Central memory CD8-positive, alpha-beta T cell (primary cell): Measurements from ENCODE around the gene SLC9B1.
"Not testable (repeated sequence)": the region's sequence is repeated elsewhere in the genome, so short reads cannot be mapped to it uniquely, and the experiment has no call there.

ENCODE experiments used
- ATAC-seq: fragments of 150-1000 bp; cut with Tn5 transposase; replicated peaks from 2 replicates; pipeline ENCODE4 v1.10.0; 2022; ENCODE audit warnings: mild to moderate bottlenecking, moderate FRiP score, moderate number of reproducible peaks; ENCODE audit not compliant: poor library complexity, severe bottlenecking; ENCODE audit errors: extremely low read depth
- DNase-seq, 2 donors: peaks; one replicate each; pipeline ENCODE4 v3.0.0; 2021; ENCODE audit warnings: low spot score in 2 of 2
- H3K27ac Mint-ChIP-seq: one replicate; pipeline ENCODE4 v1.8.0; 2022; ENCODE audit warnings: low read depth, mild to moderate bottlenecking, moderate library complexity, mixed read lengths
- H3K27me3 Mint-ChIP-seq: one replicate; pipeline ENCODE4 v1.8.0; 2022; ENCODE audit warnings: mixed read lengths
- H3K36me3 Mint-ChIP-seq: one replicate; pipeline ENCODE4 v1.8.0; 2022; ENCODE audit warnings: mild to moderate bottlenecking, moderate library complexity, mixed read lengths; ENCODE audit not compliant: insufficient read depth
- H3K4me1 Mint-ChIP-seq: one replicate; pipeline ENCODE4 v1.8.0; 2022; ENCODE audit warnings: mixed read lengths
- H3K4me3 Mint-ChIP-seq: one replicate; pipeline ENCODE4 v1.8.0; 2022; ENCODE audit warnings: mild to moderate bottlenecking, moderate library complexity, mixed read lengths
- H3K9me3 Mint-ChIP-seq: one replicate; pipeline ENCODE4 v1.8.0; 2022; ENCODE audit warnings: mixed read lengths

The SLC9B1 gene

GRCh38 chr4:102889866-102890265 is 129.6 kb downstream of the SLC9B1 start:
- H3K4me1 Mint-ChIP-seq, H3K27me3 Mint-ChIP-seq, H3K4me3 Mint-ChIP-seq, H3K36me3 Mint-ChIP-seq, ATAC-seq, H3K9me3 Mint-ChIP-seq, H3K27ac Mint-ChIP-seq, DNase-seq: not testable (repeated sequence)

GRCh38 chr4:102888570-102888969 is 130.9 kb downstream of the SLC9B1 start:
- not testable (repeated sequence) for H3K27ac Mint-ChIP-seq, DNase-seq, H3K4me1 Mint-ChIP-seq, H3K36me3 Mint-ChIP-seq, H3K9me3 Mint-ChIP-seq, H3K27me3 Mint-ChIP-seq, ATAC-seq, H3K4me3 Mint-ChIP-seq

GRCh38 chr4:102883278-102883677 is 136.2 kb downstream of the SLC9B1 start:
- no peaks in the 10 kb centered on the region for H3K27me3 Mint-ChIP-seq
- H3K36me3 Mint-ChIP-seq = peaks cover 8% of the 10 kb centered on the region
- peaks cover 12% of the 10 kb centered on the region for H3K4me1 Mint-ChIP-seq
- H3K9me3 Mint-ChIP-seq = no peaks in the 10 kb centered on the region
- peak overlapping the region; percentile 50 for H3K27ac Mint-ChIP-seq
- DNase-seq = no peak
- no peak overlapping the region for H3K4me3 Mint-ChIP-seq
- no peak for ATAC-seq

- no peak for ATAC-seq
- no peaks in the 10 kb centered on the region for H3K27me3 Mint-ChIP-seq
- peaks cover 12% of the 10 kb centered on the region for H3K4me1 Mint-ChIP-seq
- peaks cover 8% of the 10 kb centered on the region for H3K36me3 Mint-ChIP-seq
- no peak overlapping the region for H3K4me3 Mint-ChIP-seq
- no peak overlapping the region for H3K27ac Mint-ChIP-seq
- no peaks in the 10 kb centered on the region for H3K9me3 Mint-ChIP-seq
- no peak for DNase-seq
Measured at GRCh38 chr4:102881343-102881742, 138.2 kb downstream of the SLC9B1 start.

- ATAC-seq (no peak), DNase-seq (no peak)
- Mint-ChIP-seq H3K27me3 (no peaks in the 10 kb centered on the region), H3K4me3 (no peak overlapping the region), H3K36me3 (peaks cover 6% of the 10 kb centered on the region), H3K9me3 (no peaks in the 10 kb centered on the region), H3K4me1 (peaks cover 12% of the 10 kb centered on the region), H3K27ac (no peak overlapping the region)
Measured at GRCh38 chr4:102878901-102879300, 140.6 kb downstream of the SLC9B1 start.

GRCh38 chr4:102878349-102878748 is 141.2 kb downstream of the SLC9B1 start:
- not testable (repeated sequence) for H3K9me3 Mint-ChIP-seq, H3K27ac Mint-ChIP-seq, DNase-seq, H3K4me1 Mint-ChIP-seq, H3K4me3 Mint-ChIP-seq, H3K36me3 Mint-ChIP-seq, ATAC-seq, H3K27me3 Mint-ChIP-seq

- not testable (repeated sequence) for H3K36me3 Mint-ChIP-seq, ATAC-seq, H3K27ac Mint-ChIP-seq, H3K9me3 Mint-ChIP-seq, DNase-seq, H3K4me3 Mint-ChIP-seq, H3K27me3 Mint-ChIP-seq
- H3K4me1 Mint-ChIP-seq = peaks cover 13% of the 10 kb centered on the region
Measured at GRCh38 chr4:102877477-102878106, 141.9 kb downstream of the SLC9B1 start.

- ATAC-seq = no peak
- DNase-seq = no peak
- Mint-ChIP-seq H3K27ac (no peak overlapping the region), H3K4me1 (peaks cover 27% of the 10 kb centered on the region), H3K27me3 (no peaks in the 10 kb centered on the region), H3K4me3 (no peak overlapping the region), H3K9me3 (no peaks in the 10 kb centered on the region), H3K36me3 (peaks cover 15% of the 10 kb centered on the region)
Measured at GRCh38 chr4:102871772-102872171, 147.7 kb downstream of the SLC9B1 start.

GRCh38 chr4:102869569-102870197 is 149.8 kb downstream of the SLC9B1 start:
- ATAC-seq = peak; percentile 25
- no peak for DNase-seq
- H3K9me3 Mint-ChIP-seq = no peaks in the 10 kb centered on the region
- no peaks in the 10 kb centered on the region for H3K27me3 Mint-ChIP-seq
- H3K4me1 Mint-ChIP-seq = peaks cover 39% of the 10 kb centered on the region
- H3K4me3 Mint-ChIP-seq = peak overlapping the region; percentile 90
- H3K27ac Mint-ChIP-seq = peak overlapping the region; percentile 97
- peaks cover 15% of the 10 kb centered on the region for H3K36me3 Mint-ChIP-seq

- H3K9me3 Mint-ChIP-seq = no peaks in the 10 kb centered on the region
- H3K4me3 Mint-ChIP-seq = peak within 1 kb of the TSS; percentile 90
- no peaks in the 10 kb centered on the region for H3K27me3 Mint-ChIP-seq
- DNase-seq = peak; percentile 84 to 92
- ATAC-seq = peak; percentile 82
- H3K4me1 Mint-ChIP-seq = peaks cover 43% of the 10 kb centered on the region
- peak within 1 kb of the TSS; percentile 97 for H3K27ac Mint-ChIP-seq
- H3K36me3 Mint-ChIP-seq = peaks cover 15% of the 10 kb centered on the region
Measured at GRCh38 chr4:102868781-102869568, 150.5 kb downstream of the SLC9B1 start, which contains the start of gene CISD2. TSS of gene CISD2 (plus strand) at chr4:102868992. CDS start at chr4:102869085, 93 bp downstream.

GRCh38 chr4:102868153-102868780 is 151.2 kb downstream of the SLC9B1 start:
- H3K4me3 Mint-ChIP-seq = peak overlapping the region; percentile 90
- H3K27me3 Mint-ChIP-seq = no peaks in the 10 kb centered on the region
- H3K4me1 Mint-ChIP-seq = peaks cover 41% of the 10 kb centered on the region
- no peaks in the 10 kb centered on the region for H3K9me3 Mint-ChIP-seq
- DNase-seq = peak in 1 of 2 donors; percentile 16
- ATAC-seq = no peak
- peaks cover 15% of the 10 kb centered on the region for H3K36me3 Mint-ChIP-seq
- peak overlapping the region; percentile 97 for H3K27ac Mint-ChIP-seq

GRCh38 chr4:102867278-102868152 is 152.0 kb downstream of the SLC9B1 start:
- no peak for DNase-seq
- no peaks in the 10 kb centered on the region for H3K9me3 Mint-ChIP-seq
- H3K4me1 Mint-ChIP-seq = peaks cover 34% of the 10 kb centered on the region

More at GRCh38 chr4:102867278-102868152, 152.0 kb downstream of the SLC9B1 start:
- Mint-ChIP-seq H3K27ac (peak overlapping the region; percentile 97), H3K36me3 (peaks cover 14% of the 10 kb centered on the region), H3K27me3 (no peaks in the 10 kb centered on the region), H3K4me3 (peak overlapping the region; percentile 90)
- no peak for ATAC-seq
